ENCODE results near the gene LHX5. TPM values are rescaled to one million over a fixed set of nuclear protein-coding genes. Genes with fewer than 3 reads are reported as not detected.
"Not testable (repeated sequence)": the region's sequence is repeated elsewhere in the genome, so short reads cannot be mapped to it uniquely, and the experiment has no call there.

Gene LHX5
- polyA plus RNA-seq, 4 donors = not detected

GRCh38 chr12:113500782-113501311 is 29.2 kb upstream of the LHX5 start:
- H3K4me1 ChIP-seq (ENCODE audit: control insufficient read depth in 3 of 3, insufficient read depth in 2 of 3, low read depth in 1 of 3, low read length in 2 of 3) = no peaks in the 10 kb centered on the region
- 19 to 20% (median 19%) methylated on average over 9 of the region's 9 CpGs for WGBS, 3 donors
- peaks cover 0 to 2% of the 10 kb centered on the region in 2 donors for H3K9me3 ChIP-seq (ENCODE audit: control insufficient read depth in 2 of 2, insufficient read depth in 1 of 2, low read depth in 1 of 2, low read length in 1 of 2)
- H3K36me3 ChIP-seq (ENCODE audit: control insufficient read depth in 3 of 3, insufficient read depth in 2 of 3, low read depth in 1 of 3, low read length in 3 of 3) = no peaks in the 10 kb centered on the region
- H3K27me3 ChIP-seq (ENCODE audit: control insufficient read depth in 3 of 3, insufficient read depth in 3 of 3, low read length in 3 of 3) = peaks cover 0 to 18% (median 9%) of the 10 kb centered on the region in 3 donors
- DNase-seq (no peak), FAIRE-seq (no peak)
- no peak overlapping the region for H3K27ac ChIP-seq (ENCODE audit: low read depth in 1 of 3, low read length in 2 of 3)
- H3K4me3 ChIP-seq (ENCODE audit: low read depth in 1 of 3, low read length in 3 of 3) = no peak overlapping the region

GRCh38 chr12:113500306-113500675 is 28.6 kb upstream of the LHX5 start:
- H3K9me3 ChIP-seq (ENCODE audit: control insufficient read depth in 2 of 2, insufficient read depth in 1 of 2, low read depth in 1 of 2, low read length in 1 of 2) = peaks cover 0 to 2% of the 10 kb centered on the region in 2 donors
- H3K36me3 ChIP-seq (ENCODE audit: control insufficient read depth in 3 of 3, insufficient read depth in 2 of 3, low read depth in 1 of 3, low read length in 3 of 3) = no peaks in the 10 kb centered on the region
- no peak overlapping the region for H3K27ac ChIP-seq (ENCODE audit: low read depth in 1 of 3, low read length in 2 of 3)
- H3K27me3 ChIP-seq (ENCODE audit: control insufficient read depth in 3 of 3, insufficient read depth in 3 of 3, low read length in 3 of 3) = peaks cover 0 to 18% (median 9%) of the 10 kb centered on the region in 3 donors
- FAIRE-seq (no peak), DNase-seq (no peak)
- no peaks in the 10 kb centered on the region for H3K4me1 ChIP-seq (ENCODE audit: control insufficient read depth in 3 of 3, insufficient read depth in 2 of 3, low read depth in 1 of 3, low read length in 2 of 3)
- WGBS, 3 donors = 26 to 32% (median 29%) methylated on average over 8 of the region's 8 CpGs
- H3K4me3 ChIP-seq (ENCODE audit: low read depth in 1 of 3, low read length in 3 of 3) = no peak overlapping the region

- DNase-seq = no peak
Measured at GRCh38 chr12:113498490-113498889, 26.8 kb upstream of the LHX5 start.

GRCh38 chr12:113497693-113498092 is 26.0 kb upstream of the LHX5 start:
- Histone ChIP-seq H3K27me3 (ENCODE audit: control insufficient read depth in 3 of 3, insufficient read depth in 3 of 3, low read length in 3 of 3) (peaks cover 0 to 20% (median 9%) of the 10 kb centered on the region in 3 donors), H3K4me1 (ENCODE audit: control insufficient read depth in 3 of 3, insufficient read depth in 2 of 3, low read depth in 1 of 3, low read length in 2 of 3) (no peaks in the 10 kb centered on the region), H3K27ac (ENCODE audit: low read depth in 1 of 3, low read length in 2 of 3) (no peak overlapping the region), H3K4me3 (ENCODE audit: low read depth in 1 of 3, low read length in 3 of 3) (no peak overlapping the region), H3K36me3 (ENCODE audit: control insufficient read depth in 3 of 3, insufficient read depth in 2 of 3, low read depth in 1 of 3, low read length in 3 of 3) (no peaks in the 10 kb centered on the region), H3K9me3 (ENCODE audit: control insufficient read depth in 2 of 2, insufficient read depth in 1 of 2, low read depth in 1 of 2, low read length in 1 of 2) (peaks cover 0 to 2% of the 10 kb centered on the region in 2 donors)
- 41 to 57% (median 51%) methylated on average over 7 of the region's 7 CpGs for WGBS, 3 donors
- DNase-seq (no peak), FAIRE-seq (no peak)

More at GRCh38 chr12:113498490-113498889, 26.8 kb upstream of the LHX5 start:
- no peak for FAIRE-seq
- H3K4me3 ChIP-seq (ENCODE audit: low read depth in 1 of 3, low read length in 3 of 3) = no peak overlapping the region
- H3K36me3 ChIP-seq (ENCODE audit: control insufficient read depth in 3 of 3, insufficient read depth in 2 of 3, low read depth in 1 of 3, low read length in 3 of 3) = no peaks in the 10 kb centered on the region
- no peak overlapping the region for H3K27ac ChIP-seq (ENCODE audit: low read depth in 1 of 3, low read length in 2 of 3)
- H3K9me3 ChIP-seq (ENCODE audit: control insufficient read depth in 2 of 2, insufficient read depth in 1 of 2, low read depth in 1 of 2, low read length in 1 of 2) = peaks cover 0 to 2% of the 10 kb centered on the region in 2 donors
- H3K27me3 ChIP-seq (ENCODE audit: control insufficient read depth in 3 of 3, insufficient read depth in 3 of 3, low read length in 3 of 3) = peaks cover 0 to 18% (median 9%) of the 10 kb centered on the region in 3 donors
- no peaks in the 10 kb centered on the region for H3K4me1 ChIP-seq (ENCODE audit: control insufficient read depth in 3 of 3, insufficient read depth in 2 of 3, low read depth in 1 of 3, low read length in 2 of 3)
- 34 to 59% (median 51%) methylated on average over 4 of the region's 4 CpGs for WGBS, 3 donors

GRCh38 chr12:113495941-113496340 is 24.3 kb upstream of the LHX5 start:
- WGBS, 3 donors = 86 to 89% (median 88%) methylated on average over 6 of the region's 6 CpGs
- H3K9me3 ChIP-seq (ENCODE audit: control insufficient read depth in 2 of 2, insufficient read depth in 1 of 2, low read depth in 1 of 2, low read length in 1 of 2); FAIRE-seq; H3K36me3 ChIP-seq (ENCODE audit: control insufficient read depth in 3 of 3, insufficient read depth in 2 of 3, low read depth in 1 of 3, low read length in 3 of 3); H3K4me3 ChIP-seq (ENCODE audit: low read depth in 1 of 3, low read length in 3 of 3); DNase-seq; H3K27ac ChIP-seq (ENCODE audit: low read depth in 1 of 3, low read length in 2 of 3); H3K4me1 ChIP-seq (ENCODE audit: control insufficient read depth in 3 of 3, insufficient read depth in 2 of 3, low read depth in 1 of 3, low read length in 2 of 3): not testable (repeated sequence)
- H3K27me3 ChIP-seq (ENCODE audit: control insufficient read depth in 3 of 3, insufficient read depth in 3 of 3, low read length in 3 of 3) = peaks cover 0 to 16% (median 9%) of the 10 kb centered on the region in 3 donors

GRCh38 chr12:113488322-113488721 is 16.7 kb upstream of the LHX5 start:
- 68 to 79% (median 76%) methylated on average over 3 of the region's 3 CpGs for WGBS, 3 donors
- no peak for DNase-seq
- Histone ChIP-seq H3K9me3 (ENCODE audit: control insufficient read depth in 2 of 2, insufficient read depth in 1 of 2, low read depth in 1 of 2, low read length in 1 of 2) (no peaks in the 10 kb centered on the region), H3K4me1 (ENCODE audit: control insufficient read depth in 3 of 3, insufficient read depth in 2 of 3, low read depth in 1 of 3, low read length in 2 of 3) (no peaks in the 10 kb centered on the region), H3K36me3 (ENCODE audit: control insufficient read depth in 3 of 3, insufficient read depth in 2 of 3, low read depth in 1 of 3, low read length in 3 of 3) (no peaks in the 10 kb centered on the region), H3K4me3 (ENCODE audit: low read depth in 1 of 3, low read length in 3 of 3) (no peak overlapping the region), H3K27ac (ENCODE audit: low read depth in 1 of 3, low read length in 2 of 3) (no peak overlapping the region), H3K27me3 (ENCODE audit: control insufficient read depth in 3 of 3, insufficient read depth in 3 of 3, low read length in 3 of 3) (peaks cover 0 to 10% (median 7%) of the 10 kb centered on the region in 3 donors)
- FAIRE-seq = no peak

GRCh38 chr12:113486722-113487121 is 15.1 kb upstream of the LHX5 start:
- Histone ChIP-seq H3K4me1 (ENCODE audit: control insufficient read depth in 3 of 3, insufficient read depth in 2 of 3, low read depth in 1 of 3, low read length in 2 of 3) (no peaks in the 10 kb centered on the region), H3K27me3 (ENCODE audit: control insufficient read depth in 3 of 3, insufficient read depth in 3 of 3, low read length in 3 of 3) (peaks cover 0 to 10% (median 5%) of the 10 kb centered on the region in 3 donors), H3K9me3 (ENCODE audit: control insufficient read depth in 2 of 2, insufficient read depth in 1 of 2, low read depth in 1 of 2, low read length in 1 of 2) (no peaks in the 10 kb centered on the region), H3K36me3 (ENCODE audit: control insufficient read depth in 3 of 3, insufficient read depth in 2 of 3, low read depth in 1 of 3, low read length in 3 of 3) (no peaks in the 10 kb centered on the region), H3K27ac (ENCODE audit: low read depth in 1 of 3, low read length in 2 of 3) (no peak overlapping the region), H3K4me3 (ENCODE audit: low read depth in 1 of 3, low read length in 3 of 3) (no peak overlapping the region)
- no peak for FAIRE-seq
- 17 to 35% (median 30%) methylated on average over 4 of the region's 4 CpGs for WGBS, 3 donors
- DNase-seq = no peak

- Histone ChIP-seq H3K4me1 (ENCODE audit: control insufficient read depth in 3 of 3, insufficient read depth in 2 of 3, low read depth in 1 of 3, low read length in 2 of 3) (no peaks in the 10 kb centered on the region), H3K27ac (ENCODE audit: low read depth in 1 of 3, low read length in 2 of 3) (no peak overlapping the region), H3K4me3 (ENCODE audit: low read depth in 1 of 3, low read length in 3 of 3) (no peak overlapping the region), H3K36me3 (ENCODE audit: control insufficient read depth in 3 of 3, insufficient read depth in 2 of 3, low read depth in 1 of 3, low read length in 3 of 3) (no peaks in the 10 kb centered on the region), H3K9me3 (ENCODE audit: control insufficient read depth in 2 of 2, insufficient read depth in 1 of 2, low read depth in 1 of 2, low read length in 1 of 2) (no peaks in the 10 kb centered on the region), H3K27me3 (ENCODE audit: control insufficient read depth in 3 of 3, insufficient read depth in 3 of 3, low read length in 3 of 3) (peaks cover 0 to 18% (median 10%) of the 10 kb centered on the region in 3 donors)
- FAIRE-seq = no peak
- DNase-seq = no peak
- 1 to 5% (median 4%) methylated on average over 2 of the region's 2 CpGs for WGBS, 3 donors
Measured at GRCh38 chr12:113485330-113485729, 13.7 kb upstream of the LHX5 start.

- FAIRE-seq (no peak), DNase-seq (no peak)
- WGBS, 3 donors = 0 to 5% (median 0%) methylated on average over 1 of the region's 1 CpG
- H3K27ac ChIP-seq (ENCODE audit: low read depth in 1 of 3, low read length in 2 of 3) = no peak overlapping the region
- H3K4me3 ChIP-seq (ENCODE audit: low read depth in 1 of 3, low read length in 3 of 3) = no peak overlapping the region
- H3K36me3 ChIP-seq (ENCODE audit: control insufficient read depth in 3 of 3, insufficient read depth in 2 of 3, low read depth in 1 of 3, low read length in 3 of 3) = no peaks in the 10 kb centered on the region
- no peaks in the 10 kb centered on the region for H3K4me1 ChIP-seq (ENCODE audit: control insufficient read depth in 3 of 3, insufficient read depth in 2 of 3, low read depth in 1 of 3, low read length in 2 of 3)
- H3K9me3 ChIP-seq (ENCODE audit: control insufficient read depth in 2 of 2, insufficient read depth in 1 of 2, low read depth in 1 of 2, low read length in 1 of 2) = peaks cover 0 to 7% of the 10 kb centered on the region in 2 donors
- H3K27me3 ChIP-seq (ENCODE audit: control insufficient read depth in 3 of 3, insufficient read depth in 3 of 3, low read length in 3 of 3) = peaks cover 9 to 48% (median 33%) of the 10 kb centered on the region in 3 donors
Measured at GRCh38 chr12:113482334-113482733, 10.7 kb upstream of the LHX5 start.

Data from small intestine (tissue), 7 donors.